Measurements from ENCODE around the gene NIM1K.

GRCh38 chr5:43192558-43193180 lies 644 bp downstream of the NIM1K start:
- no peak for TF ChIP-seq CTCF (IDR thresholded peaks at IDR 0.05)
- no peak for TF ChIP-seq ZFX (IDR thresholded peaks at IDR 0.05; ENCODE audit: borderline replicate concordance)
